UCSD-AML1 (cell line): ENCODE measurements around the gene TRPM1.

Experiments used
- DNase-seq: peaks from one replicate; lab custom pipeline; 2025; ENCODE audit not compliant: unreplicated experiment; lab: John Stamatoyannopoulos, UW

TRPM1 gene

GRCh38 chr15:31049682-31050615, 51.6 kb downstream of the TRPM1 start:
- no peak for DNase-seq

- peak; percentile 47 for DNase-seq
These were observed 52.4 kb downstream of the TRPM1 start for GRCh38 chr15:31049111-31049510.

GRCh38 chr15:31047437-31047836, 54.1 kb downstream of the TRPM1 start:
- no peak for DNase-seq

- no peak for DNase-seq
These were observed 54.7 kb downstream of the TRPM1 start for GRCh38 chr15:31046759-31047359.

GRCh38 chr15:31045606-31046005, 55.9 kb downstream of the TRPM1 start:
- DNase-seq = no peak

- no peak for DNase-seq
These were observed 58.8 kb downstream of the TRPM1 start for GRCh38 chr15:31042751-31043150.

GRCh38 chr15:31041610-31042009, 59.9 kb downstream of the TRPM1 start:
- DNase-seq = no peak

GRCh38 chr15:31040611-31041010, 60.9 kb downstream of the TRPM1 start:
- DNase-seq = no peak

GRCh38 chr15:31039961-31040360, 61.6 kb downstream of the TRPM1 start:
- no peak for DNase-seq

- no peak for DNase-seq
These were observed 63.6 kb downstream of the TRPM1 start for GRCh38 chr15:31037731-31038477.

GRCh38 chr15:31036783-31037182, 64.7 kb downstream of the TRPM1 start:
- DNase-seq = no peak

GRCh38 chr15:31035610-31036009, 65.9 kb downstream of the TRPM1 start:
- no peak for DNase-seq

- DNase-seq = no peak
These were observed 67.4 kb downstream of the TRPM1 start for GRCh38 chr15:31034152-31034551.

GRCh38 chr15:31032961-31033371, 68.6 kb downstream of the TRPM1 start:
- no peak for DNase-seq

GRCh38 chr15:31031471-31032067, 70.0 kb downstream of the TRPM1 start:
- no peak for DNase-seq

GRCh38 chr15:31027910-31028578, 73.5 kb downstream of the TRPM1 start:
- DNase-seq = peak; percentile 59

GRCh38 chr15:31025996-31026395, 75.5 kb downstream of the TRPM1 start:
- DNase-seq = no peak

- no peak for DNase-seq
These were observed 76.5 kb downstream of the TRPM1 start for GRCh38 chr15:31024979-31025378.

- no peak for DNase-seq
These were observed 77.2 kb downstream of the TRPM1 start for GRCh38 chr15:31024330-31024729.

- DNase-seq = no peak
These were observed 77.7 kb downstream of the TRPM1 start for GRCh38 chr15:31023841-31024240.
